Panc1 (cell line): ENCODE results near the gene CIBAR2.

Experiments used
- CTCF ChIP-seq: fragments of 450-650 bp; IDR thresholded peaks from 2 replicates; pipeline ENCODE4 v1.5.1; 2017; ENCODE audit warnings: mild to moderate bottlenecking
- POLR2AphosphoS5 ChIP-seq: IDR thresholded peaks from 2 replicates; pipeline ENCODE4 v1.6.1; 2012; ENCODE audit warnings: mild to moderate bottlenecking, low read depth, low read length, moderate library complexity
- REST ChIP-seq, 2 experiments: IDR thresholded peaks; 2 replicates each; pipeline ENCODE4 v1.6.1; 2011 to 2012; ENCODE audit warnings: low read depth in 2 of 2, control low read depth in 1 of 2, low read length in 1 of 2, mild to moderate bottlenecking in 1 of 2, moderate library complexity in 1 of 2; ENCODE audit not compliant: insufficient read depth in 1 of 2
- SIN3A ChIP-seq: IDR thresholded peaks from 2 replicates; pipeline ENCODE4 v1.6.1; 2012; ENCODE audit warnings: low read depth, mild to moderate bottlenecking, low read length, moderate library complexity, borderline replicate concordance; ENCODE audit not compliant: insufficient read depth
- TCF7L2 ChIP-seq: IDR thresholded peaks from 2 replicates; pipeline ENCODE4 v1.6.1; 2011; ENCODE audit warnings: mild to moderate bottlenecking, low read depth, low read length, inconsistent platforms

GRCh38 chr16:85150331-85150940, 38.2 kb upstream of the CIBAR2 start:
- TF ChIP-seq CTCF (no peak), POLR2AphosphoS5 (no peak), REST (IDR thresholded peaks at IDR 0.05; ENCODE audit: insufficient read depth in 1 of 2, low read depth in 2 of 2, low read length in 1 of 2) (no peak), TCF7L2 (no peak), SIN3A (no peak)
